Skin of body (tissue), 2 donors: ENCODE data around the gene BCKDHA. TPM values are rescaled to one million over a fixed set of nuclear protein-coding genes. Genes with fewer than 3 reads are reported as not detected.

ENCODE experiments used
- DNase-seq: peaks from one replicate; lab custom pipeline; 2025; lab: John Stamatoyannopoulos, UW
- total RNA-seq: library from RNA; depleted of rRNA; stranded (reverse); fragments of >200 nt; gene quantifications from one replicate; pipeline ENCODE4 v1.2.3, GENCODE V29; 2014

Gene BCKDHA
- total RNA-seq, result 36.5 TPM

DNA sequence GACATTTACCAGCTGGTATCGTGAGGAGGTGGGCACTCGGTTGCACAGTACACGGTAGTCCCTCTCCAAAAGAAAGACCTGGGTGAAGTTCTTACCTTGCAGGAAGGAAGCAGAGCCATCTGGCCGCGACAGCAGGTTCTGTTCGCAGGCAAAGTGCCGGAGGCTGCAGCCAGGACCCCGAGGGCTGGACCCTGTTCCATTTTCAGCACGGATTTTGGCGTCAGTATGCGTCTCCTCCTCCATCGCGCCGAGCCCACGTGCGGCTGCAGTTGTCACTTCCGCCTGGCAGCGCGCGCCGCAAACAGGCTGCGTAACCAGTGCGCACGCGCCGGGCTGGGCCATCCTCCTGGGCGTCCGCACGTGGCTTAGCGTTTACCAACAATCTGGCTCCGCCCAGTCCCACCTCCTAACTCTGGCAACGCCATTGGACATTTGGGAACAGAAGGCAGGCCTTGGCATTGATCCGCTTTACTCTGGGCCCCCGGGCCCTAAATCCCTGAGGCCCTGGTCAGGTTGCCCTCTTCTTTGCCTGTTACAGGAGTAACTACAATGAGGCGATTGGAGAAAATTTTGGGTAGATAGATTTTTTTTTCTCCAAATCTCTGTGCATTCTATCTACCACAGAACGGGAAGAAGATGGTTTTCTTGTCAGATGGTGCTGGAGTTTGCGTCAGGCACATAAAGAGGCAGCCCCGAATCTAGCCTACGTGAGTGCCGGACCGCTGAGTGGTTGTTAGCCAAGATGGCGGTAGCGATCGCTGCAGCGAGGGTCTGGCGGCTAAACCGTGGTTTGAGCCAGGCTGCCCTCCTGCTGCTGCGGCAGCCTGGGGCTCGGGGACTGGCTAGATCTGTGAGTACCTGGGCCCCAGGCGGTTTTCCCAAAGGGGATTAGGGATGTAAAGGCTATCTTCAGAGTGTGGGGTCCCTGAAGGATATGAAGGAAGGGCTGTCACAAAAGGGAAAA, at the start of gene BCKDHA, which contains the start of gene EXOSC5:
Gene BCKDHA, plus strand, starts transcription at position 733 of the 964 bp plus-strand sequence. Its CDS starts 10 bp downstream, at position 743.
Gene EXOSC5, minus strand, starts transcription at position 274 of the 964 bp plus-strand sequence. Its CDS starts 31 bp downstream, at position 243.
- DNase-seq, result peak; percentile 99

DNA sequence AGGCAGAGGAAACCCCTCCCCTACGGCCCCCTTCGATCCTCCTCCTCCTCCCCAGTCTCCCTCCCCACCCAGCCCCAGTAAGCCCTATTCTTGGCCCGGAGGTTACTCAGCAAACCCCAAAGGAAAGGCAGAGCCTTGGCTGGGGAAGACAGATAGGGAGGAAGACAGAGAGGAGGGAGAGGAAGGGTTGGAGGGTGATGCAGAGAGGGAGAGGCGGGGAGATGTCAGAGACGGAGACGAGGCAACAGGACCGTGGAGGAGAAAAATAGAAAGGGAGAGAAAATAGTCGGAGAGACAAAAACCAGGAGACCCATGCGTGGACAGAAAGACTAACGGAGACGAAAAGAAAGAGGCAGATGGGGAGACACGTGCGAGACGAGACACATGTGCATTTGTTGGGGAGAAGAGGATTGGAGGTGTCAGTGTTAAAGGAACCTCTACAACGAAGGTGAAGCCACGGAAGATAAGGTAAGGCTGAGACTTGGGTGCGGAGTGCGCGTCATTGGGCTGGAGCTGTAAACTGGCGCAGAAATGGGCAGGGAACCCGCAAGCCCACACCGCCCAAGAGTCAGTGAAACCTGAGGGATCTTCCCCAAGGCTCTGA, 46.8 kb upstream of the BCKDHA start:
- no peak for DNase-seq

DNA sequence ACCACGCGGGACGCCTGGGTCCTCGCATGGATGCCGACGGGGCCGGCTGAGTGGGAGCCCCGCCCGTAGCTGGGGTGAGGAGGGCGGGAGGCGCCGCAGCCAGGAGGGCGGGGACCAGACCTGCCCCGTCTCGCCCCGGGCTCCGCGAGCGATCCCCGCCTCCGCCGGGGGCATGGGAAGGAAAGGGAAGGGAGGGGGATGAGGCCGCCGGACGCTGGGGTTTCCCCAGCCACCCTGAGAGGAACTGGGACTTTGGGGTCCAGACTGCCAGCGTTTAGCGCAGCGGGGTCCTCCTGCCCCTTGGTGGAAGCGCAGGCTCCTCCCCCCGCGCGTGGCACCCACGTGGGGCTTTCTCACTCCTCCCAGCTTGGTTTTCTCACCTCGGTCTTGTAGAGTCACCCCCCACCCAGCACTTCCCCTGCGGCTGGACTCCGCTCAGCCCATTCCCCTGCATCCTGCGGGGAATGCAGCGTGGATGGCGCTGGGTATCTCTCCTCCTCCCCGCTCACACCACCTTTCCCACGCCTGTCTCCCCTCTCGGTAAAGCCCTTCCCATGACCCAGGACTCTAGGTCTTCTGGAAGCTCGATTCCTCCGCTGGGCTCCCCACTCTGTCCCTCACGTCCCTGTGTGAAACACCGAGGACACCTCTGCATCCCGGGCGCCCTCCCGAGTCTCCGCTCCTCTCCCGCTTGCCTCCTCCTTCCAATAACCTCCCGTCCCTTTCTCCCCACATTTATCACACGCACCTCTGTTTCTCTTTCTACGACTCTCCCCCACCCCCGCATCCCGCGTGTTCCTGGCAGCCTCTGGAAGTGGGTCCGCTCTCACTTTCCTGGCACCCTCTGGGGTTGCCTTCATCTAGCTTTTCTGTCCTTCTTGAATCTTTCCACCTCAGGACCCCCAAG, 46.0 kb upstream of the BCKDHA start:
- no peak for DNase-seq

DNA sequence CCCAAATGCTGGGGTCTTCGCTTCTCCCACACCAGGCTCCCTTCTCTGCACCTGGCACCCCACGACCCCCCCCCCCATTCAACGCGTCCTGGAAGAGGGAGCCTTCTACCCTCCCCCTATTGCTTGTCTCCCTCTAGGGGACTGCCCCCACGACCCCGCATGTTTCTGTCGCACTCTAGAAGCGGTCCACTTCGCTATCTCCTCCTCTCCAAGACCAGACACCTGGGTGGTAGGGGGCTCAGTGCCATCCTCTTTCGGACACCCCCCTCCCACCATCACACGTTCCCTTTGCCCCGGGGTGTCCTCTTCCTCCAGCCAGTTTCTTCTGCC, 45.4 kb upstream of the BCKDHA start:
- DNase-seq, result no peak

DNA sequence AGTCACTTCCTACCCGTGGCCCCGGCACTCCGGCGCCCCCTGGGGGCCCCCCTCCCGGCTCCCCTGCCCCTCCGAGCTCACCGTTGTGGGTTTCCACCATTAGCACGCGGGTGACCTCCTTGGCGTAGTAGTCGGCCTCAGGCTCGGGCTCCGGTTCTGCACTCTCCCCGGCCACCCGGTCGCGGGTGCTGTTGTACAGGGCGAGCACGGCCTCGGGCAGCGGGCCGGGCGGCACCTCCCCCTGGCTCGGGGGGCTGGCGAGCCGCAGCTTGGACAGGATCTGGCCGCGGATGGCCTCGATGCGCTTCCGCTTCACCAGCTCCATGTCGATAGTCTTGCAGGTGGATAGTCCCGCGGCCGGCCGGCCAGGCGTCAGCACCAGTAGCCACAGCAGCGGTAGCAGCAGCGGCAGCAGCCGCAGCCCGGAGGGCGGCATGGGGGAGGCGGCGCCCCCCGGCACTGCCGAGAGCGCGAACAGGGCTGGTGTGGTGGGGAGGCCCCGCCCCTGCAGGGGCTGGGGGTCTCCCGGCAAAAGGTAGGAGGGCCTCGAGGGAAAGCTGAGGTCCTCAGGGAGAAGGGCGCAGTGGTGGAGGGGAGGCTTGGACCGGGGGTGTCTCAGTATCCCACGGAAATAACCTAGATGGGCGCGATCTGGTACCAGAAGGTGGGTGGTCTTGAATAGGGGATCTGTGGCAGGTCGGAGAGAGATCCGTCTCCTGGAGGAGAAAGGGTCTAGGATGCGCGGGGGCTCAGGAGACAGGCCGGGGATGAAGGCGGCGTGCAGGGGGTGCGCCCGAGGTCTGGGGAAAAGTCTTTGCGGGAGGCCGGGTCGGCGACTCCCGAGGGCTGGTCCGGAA, 44.8 kb upstream of the BCKDHA start:
- no peak for DNase-seq

DNA sequence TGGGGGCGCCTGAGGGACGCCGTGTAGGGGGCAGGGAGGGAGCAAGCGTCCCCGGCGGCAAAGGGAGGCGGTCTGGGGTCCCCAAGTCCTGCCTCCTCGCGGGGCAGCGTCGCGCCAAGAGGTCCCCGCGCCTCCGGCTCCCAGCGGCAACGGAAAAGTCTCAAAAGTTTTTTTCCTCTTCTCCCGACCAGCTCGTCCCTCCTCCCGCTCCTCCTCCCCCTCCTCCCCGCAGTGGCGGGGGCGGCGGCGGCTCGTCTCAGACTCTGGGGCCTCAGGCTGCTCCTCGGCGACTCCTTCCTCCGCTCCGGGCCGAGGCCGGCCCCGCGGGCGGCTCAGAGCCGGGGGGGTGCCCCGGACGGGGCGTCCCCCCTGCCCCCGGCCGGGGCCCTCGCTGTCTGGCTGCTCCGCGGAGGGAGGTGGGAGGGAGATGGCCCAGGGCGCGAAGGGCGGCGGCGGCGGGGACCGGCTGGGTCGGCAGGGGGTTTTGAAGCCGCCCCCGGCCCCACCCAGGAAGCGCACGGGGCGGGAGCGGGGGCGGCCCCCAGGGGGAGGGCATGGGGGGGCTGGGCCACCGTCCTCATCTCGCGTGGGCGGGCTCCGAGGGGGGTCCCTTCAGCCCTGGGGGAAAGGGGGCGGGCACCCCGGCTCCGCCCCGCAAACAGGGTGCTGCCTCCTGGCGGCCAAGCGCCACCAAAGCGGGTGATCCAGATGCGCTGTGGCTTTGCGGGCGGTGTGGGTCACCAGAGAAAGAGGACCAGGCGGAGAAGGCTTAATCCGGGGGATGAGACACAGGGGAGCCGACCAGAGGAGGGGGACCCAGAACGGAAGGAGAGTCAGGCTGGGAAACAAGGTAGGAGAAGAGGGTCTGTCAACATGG, 43.9 kb upstream of the BCKDHA start, which contains the start of gene TGFB1:
Gene TGFB1, minus strand, starts transcription at position 457 of the 877 bp plus-strand sequence. CDS start 878 bp downstream, outside the sequence.
- DNase-seq, result peak; percentile 82

DNA sequence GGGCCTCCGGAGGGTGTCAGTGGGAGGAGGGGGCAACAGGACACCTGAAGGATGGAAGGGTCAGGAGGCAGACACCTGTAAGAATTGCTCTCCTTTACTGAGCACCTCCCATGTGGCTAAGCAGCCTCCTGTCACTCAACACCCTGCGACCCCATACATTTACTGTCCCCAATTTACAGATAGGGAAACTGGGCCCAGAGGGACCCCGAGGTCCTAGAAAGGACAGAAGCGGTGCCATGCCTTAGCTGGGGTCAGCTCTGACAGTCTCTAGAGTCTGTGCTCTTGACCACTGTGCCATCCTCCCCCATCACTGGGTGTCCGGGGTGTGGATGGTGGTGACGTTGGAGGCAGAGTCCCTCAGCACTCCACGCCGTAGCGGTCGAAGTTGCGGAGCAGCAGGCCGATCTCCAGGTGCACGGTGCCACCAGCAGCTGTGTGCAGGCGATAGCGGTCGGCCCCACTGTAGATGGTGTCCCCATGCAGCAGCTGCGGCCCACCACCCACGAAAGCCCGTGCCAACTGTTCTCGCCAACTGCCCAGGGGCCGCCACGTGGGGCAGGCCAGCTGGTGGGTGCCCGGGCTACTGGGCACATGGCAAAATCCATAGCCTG, 43.2 kb upstream of the BCKDHA start:
- no peak for DNase-seq

DNA sequence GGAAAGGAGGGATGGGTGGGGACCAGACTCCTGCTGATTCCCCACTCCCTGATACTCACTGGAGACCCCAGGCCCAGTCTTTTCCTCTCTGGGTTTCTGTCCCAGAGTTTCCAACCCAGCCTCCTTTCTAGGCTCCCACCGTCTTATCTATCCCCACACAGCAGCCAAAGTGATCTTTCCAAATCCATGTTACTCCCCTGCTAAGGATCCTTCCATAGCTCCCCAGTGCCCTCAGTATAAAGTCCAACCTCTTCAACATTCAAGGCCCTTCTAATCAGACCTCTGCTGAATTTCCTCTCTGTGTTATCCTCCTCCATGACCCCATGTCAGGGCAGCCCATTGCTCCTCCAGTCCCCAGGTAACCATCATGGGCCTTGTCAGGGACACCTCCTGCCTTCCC, 42.6 kb upstream of the BCKDHA start:
- no peak for DNase-seq

DNA sequence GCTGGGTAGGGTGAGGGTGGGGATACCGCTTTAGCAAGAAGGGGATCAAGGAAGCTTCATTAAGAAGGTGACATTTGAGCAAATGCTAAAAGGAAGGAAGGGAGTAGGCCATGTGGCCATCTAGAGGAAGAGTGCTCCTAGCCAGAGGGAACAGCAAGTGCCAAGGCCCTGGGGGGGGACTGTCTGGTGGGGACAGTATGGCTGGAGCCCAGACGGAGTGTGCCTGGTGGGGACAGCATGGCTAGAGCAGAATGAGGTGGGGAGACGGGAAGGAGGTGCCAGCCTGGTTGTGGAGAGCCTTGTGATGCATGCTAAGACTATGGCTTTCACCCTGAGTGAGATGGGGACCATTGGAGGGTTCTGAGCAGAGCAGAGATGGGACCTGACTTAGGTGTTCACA, 41.8 kb upstream of the BCKDHA start:
- no peak for DNase-seq

DNA sequence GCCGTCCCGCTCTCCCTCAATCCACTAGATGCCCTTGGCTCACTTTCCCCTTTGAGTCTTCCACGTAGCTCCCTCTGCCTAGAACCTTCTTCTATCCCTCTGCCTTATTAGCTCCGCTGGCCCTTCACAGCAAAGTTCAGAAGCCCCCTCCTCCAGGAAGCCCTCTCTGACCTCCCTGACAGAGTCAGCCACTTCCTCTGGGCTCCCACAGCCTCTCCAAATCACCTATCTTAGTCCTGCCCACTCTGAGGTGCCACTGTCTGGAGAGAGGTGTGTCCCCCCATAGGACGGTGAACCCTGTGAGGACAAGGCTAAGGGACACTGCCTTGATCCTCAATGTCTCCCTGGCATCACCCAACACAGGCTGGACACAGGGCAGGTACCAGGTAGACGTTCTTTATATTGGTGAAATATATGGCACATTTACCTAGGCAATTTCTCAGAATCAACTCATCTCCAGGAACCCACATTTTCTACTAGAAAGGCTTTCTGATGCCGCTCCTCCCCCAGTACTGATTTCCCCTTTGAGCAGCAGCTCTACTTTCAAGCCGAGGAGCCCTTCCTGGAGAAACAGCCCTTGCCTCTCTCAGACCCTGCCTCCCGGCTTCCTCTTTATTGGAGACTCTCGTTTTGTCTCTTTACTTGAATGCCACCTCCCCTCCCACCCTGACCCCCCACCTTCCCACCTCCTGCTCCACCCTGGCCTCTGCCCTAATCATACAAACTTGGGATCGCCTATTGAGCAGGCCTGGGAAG, 40.5 kb upstream of the BCKDHA start:
- no peak for DNase-seq

DNA sequence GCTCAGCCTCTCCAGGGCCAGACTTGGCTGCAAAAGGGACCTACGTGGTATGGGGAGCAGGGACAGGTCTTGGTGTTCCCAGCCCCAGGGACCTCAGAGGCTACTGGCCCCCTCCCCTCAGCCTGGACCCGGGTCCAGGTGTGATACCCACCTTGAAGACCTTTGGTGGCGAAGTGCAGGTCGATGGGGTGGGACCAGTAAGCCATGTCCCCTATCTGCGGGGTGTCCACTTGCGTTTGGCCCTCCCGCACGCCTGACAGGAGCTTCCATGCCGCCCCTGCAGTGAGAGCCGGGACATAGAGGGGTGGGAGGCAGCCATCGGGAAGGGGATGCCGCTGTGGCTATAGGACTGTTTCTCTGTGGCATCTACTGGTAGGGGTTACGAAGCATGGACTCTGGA, 39.9 kb upstream of the BCKDHA start:
- DNase-seq, result no peak

DNA sequence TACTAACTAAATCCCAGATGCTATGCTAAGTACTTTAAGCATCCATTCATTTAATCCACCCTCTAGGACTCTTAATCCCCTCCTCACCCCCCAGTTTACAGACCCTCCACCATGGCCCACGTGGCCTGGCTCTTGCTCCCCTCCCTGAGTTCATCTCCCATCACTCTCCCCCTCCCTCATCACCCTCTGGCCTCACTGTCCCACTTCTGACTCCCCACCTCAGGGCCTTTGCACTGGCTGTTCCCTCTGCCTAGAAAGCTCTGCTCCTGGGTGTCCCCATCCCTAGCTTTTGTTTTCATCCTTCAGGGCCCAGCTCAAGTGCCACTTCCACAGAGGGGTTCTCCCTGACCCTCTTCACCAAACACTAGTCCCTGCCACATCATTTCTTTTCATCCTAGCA, 37.9 kb upstream of the BCKDHA start:
- DNase-seq, result no peak

DNA sequence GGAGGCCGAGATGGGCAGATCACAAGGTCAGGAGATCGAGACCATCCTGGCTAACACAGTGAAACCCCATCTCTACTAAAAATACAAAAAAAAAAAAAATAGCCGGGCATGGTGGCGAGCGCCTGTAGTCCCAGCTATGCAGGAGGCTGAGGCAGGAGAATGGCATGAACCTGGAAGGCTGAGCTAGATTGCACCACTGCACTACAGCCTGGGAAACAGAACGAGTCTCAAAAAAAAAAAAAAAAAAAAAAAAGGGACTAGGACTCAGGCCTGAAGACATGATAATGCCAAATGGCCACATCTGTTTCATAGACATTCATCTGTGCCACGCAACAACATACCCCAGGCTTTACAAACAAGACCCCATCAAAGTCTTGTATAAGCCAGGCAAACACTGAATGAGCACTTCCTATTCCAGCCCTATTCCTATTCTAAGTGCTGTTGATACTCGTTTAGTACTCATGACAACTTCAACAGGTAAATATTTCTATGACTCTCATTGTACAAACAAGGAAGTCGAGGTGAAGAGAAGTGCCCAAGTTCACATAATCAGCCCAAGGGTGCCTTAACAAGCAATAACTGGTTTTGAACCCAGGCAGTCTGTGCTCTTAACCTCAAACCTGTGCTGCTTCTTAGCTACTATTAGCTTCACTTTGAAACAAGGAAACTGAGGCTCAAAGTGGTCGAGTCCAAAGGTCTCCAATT, 35.3 kb upstream of the BCKDHA start:
- DNase-seq, result no peak

DNA sequence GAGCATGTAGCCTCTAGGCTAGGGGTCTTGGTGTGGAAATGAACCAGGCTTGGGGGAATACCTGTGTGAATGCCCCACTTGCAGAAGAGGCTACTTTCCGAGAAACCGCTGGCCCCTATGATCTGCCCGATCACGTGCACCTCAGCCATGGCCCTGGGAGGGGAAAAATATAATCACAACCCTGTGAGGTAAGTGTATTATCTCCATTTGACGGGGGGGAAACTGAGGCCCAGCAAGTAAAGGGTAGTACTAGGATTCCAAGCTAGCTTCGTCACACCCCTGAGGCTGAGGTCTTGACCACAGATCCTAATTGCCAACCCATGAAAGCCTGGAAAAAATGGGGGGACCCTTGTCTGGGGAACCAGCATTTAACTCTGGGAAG, 34.3 kb upstream of the BCKDHA start:
- DNase-seq, result no peak

DNA sequence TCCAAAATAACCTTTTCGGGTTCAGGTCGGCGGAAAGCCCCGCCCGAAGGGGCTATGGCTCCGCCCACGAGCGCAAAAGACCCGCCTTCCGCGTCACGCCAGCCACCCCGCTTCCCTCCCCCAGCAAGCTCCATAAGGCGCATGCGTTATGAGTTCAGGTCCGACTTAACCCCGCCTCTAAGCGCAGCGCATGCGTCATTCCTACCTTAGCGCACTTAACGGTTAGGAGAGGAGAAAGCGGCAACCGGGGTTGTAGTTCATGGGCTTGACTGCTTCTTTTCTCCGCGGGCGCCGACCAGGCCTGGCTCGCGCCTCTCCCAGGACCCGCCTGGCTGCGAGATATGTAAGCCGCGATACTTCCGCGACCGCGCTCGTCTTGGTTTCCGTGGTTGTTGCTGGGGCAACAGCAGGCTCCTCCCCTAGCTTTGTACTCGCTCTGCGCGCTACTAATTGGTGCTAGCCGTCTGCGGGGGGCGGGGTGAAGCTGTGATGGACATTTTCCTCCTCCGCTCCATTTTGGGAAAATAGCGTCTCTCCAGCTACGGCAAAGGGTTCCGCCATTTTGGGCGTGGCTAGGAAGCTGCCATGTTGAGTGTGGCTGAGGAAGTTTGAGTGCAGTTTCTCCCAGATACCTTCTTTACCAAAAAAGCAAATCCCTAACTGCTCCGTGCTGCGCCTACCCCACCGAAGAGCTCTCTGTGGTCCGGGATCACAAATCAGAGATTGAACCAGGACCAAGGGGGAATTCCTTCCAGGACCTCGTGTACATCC, 33.7 kb upstream of the BCKDHA start, which contains the start of gene B9D2:
Gene B9D2, minus strand, starts transcription at position 397 of the 771 bp plus-strand sequence. CDS start 630 bp downstream, outside the sequence.
- peak; percentile 99 for DNase-seq

DNA sequence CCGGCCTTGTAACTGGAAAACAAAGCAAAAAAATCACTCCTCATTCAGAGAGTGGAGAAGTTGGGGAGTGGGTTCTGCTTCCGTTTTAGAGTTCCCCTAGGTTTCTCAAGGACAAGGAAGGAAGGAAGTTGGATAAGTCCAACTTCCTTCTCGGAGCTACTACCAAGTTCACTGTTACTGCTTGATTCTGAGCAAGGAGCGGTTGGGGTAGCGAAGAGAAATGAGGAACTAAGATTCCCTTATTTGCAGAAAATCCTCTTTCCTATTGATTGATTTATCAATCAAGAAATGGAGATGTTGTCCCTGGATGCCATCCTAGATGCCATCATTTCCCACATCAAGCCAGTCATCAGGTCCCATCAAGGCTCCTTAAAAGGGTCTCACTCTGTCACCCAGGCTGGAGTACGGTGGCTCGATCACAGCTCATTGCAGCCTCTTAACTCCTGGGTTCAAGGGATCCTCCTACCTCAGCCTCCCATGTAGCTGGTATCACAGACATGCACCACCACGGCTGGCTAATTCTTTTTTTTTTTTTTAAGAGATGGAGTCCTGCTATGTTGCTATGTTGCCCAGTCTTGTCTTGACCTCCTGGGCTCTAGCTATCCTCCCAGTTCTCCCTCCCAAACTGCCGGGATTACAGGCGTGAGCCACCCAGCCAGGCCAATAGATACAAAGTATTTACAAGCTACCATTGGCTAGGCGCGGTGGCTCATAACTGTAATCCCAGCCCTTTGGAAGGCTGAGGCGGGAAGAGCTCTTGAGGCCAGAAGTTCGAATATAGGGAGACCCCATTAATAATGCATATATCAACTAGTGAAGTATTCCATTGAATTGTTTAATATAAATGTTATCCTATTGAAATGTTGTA, 32.9 kb upstream of the BCKDHA start:
- no peak for DNase-seq
